ENCODE results near the gene ATRAID.

DNA sequence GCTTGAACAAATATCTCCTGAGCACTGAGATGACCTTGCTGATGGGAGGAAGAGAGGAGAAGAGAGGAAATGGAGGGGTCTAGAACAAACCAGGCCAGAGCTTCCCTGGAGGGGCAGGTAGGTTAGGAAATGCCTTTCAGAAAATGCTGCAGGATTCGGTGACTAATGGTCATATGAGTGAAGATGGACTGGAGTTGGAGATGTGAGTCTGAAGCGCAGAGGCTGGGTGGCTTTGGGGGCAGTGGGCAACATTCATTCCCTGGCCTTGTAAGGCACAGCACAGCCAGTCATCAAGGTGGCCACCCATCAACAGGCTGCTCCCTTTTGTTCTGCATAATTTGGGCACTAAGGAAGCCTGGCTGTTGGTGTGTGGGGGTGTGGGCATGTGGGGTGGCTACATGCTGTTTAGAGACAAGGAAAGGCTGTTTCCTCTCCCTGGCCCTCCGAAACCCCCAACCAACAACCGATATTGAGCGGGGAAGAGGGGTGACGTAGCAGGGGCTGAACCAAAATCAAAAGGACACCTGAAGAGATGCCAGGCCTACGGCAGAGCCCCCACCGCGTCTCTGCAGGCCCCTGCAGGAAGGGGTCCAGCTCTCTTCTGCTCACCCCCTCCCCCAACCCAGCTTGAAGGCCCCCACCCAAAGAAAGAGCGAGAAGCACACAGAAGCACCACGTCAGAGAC is 49.5 kb downstream of the ATRAID start:
- TF ChIP-seq, protein P1, sequence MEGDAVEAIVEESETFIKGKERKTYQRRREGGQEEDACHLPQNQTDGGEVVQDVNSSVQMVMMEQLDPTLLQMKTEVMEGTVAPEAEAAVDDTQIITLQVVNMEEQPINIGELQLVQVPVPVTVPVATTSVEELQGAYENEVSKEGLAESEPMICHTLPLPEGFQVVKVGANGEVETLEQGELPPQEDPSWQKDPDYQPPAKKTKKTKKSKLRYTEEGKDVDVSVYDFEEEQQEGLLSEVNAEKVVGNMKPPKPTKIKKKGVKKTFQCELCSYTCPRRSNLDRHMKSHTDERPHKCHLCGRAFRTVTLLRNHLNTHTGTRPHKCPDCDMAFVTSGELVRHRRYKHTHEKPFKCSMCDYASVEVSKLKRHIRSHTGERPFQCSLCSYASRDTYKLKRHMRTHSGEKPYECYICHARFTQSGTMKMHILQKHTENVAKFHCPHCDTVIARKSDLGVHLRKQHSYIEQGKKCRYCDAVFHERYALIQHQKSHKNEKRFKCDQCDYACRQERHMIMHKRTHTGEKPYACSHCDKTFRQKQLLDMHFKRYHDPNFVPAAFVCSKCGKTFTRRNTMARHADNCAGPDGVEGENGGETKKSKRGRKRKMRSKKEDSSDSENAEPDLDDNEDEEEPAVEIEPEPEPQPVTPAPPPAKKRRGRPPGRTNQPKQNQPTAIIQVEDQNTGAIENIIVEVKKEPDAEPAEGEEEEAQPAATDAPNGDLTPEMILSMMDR (IDR thresholded peaks at IDR 0.05; ENCODE audit: low read depth, low read length, missing input control): no peak
- TF ChIP-seq SP1 (IDR thresholded peaks at IDR 0.05) (no peak), GABPA (IDR thresholded peaks at IDR 0.05 in 1 of 2, conservative IDR thresholded peaks at IDR 0.05 in 1 of 2) (no peak), HNF4G (IDR thresholded peaks at IDR 0.05) (no peak), RXRA (IDR thresholded peaks at IDR 0.05) (no peak), TAF1 (conservative IDR thresholded peaks at IDR 0.05) (no peak), JUND (IDR thresholded peaks at IDR 0.05) (no peak)
- TF ChIP-seq, protein P2, sequence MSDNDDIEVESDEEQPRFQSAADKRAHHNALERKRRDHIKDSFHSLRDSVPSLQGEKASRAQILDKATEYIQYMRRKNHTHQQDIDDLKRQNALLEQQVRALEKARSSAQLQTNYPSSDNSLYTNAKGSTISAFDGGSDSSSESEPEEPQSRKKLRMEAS (IDR thresholded peaks at IDR 0.05): no peak
